NCI-H2107 treated with DMSO at 0.1 percent for 48 hours (cell line): ENCODE measurements around the gene ATF6.
"Not testable (repeated sequence)": the region's sequence is repeated elsewhere in the genome, so short reads cannot be mapped to it uniquely, and the experiment has no call there.

Source experiments
- DNase-seq: peaks from one replicate; lab custom pipeline; 2025; ENCODE audit not compliant: unreplicated experiment; lab: John Stamatoyannopoulos, UW

The ATF6 gene

GRCh38 chr1:161766102-161766981 is at the start of gene ATF6:
Gene ATF6 (plus strand): TSS chr1:161766320. CDS start chr1:161766361, 41 bp downstream.
- peak; percentile 95 for DNase-seq

- no peak for DNase-seq
Observed at GRCh38 chr1:161718559-161719324, 47.4 kb upstream of the ATF6 start.

GRCh38 chr1:161719325-161719611 is 46.9 kb upstream of the ATF6 start:
- DNase-seq = no peak

- DNase-seq = no peak
Observed at GRCh38 chr1:161720422-161720821, 45.7 kb upstream of the ATF6 start.

GRCh38 chr1:161720956-161721737 is 45.0 kb upstream of the ATF6 start, which contains the start of gene FCRLB:
Gene FCRLB (plus strand): TSS chr1:161721544. CDS start chr1:161722673, 1,129 bp downstream.
- no peak for DNase-seq

GRCh38 chr1:161721738-161722343 is 44.3 kb upstream of the ATF6 start:
- no peak for DNase-seq

- no peak for DNase-seq
Observed at GRCh38 chr1:161722406-161722805, 43.7 kb upstream of the ATF6 start.

GRCh38 chr1:161723459-161724141 is 42.5 kb upstream of the ATF6 start:
- no peak for DNase-seq

- not testable (repeated sequence) for DNase-seq
Observed at GRCh38 chr1:161725258-161725907, 40.7 kb upstream of the ATF6 start.

- no peak for DNase-seq
Observed at GRCh38 chr1:161725908-161726472, 40.1 kb upstream of the ATF6 start.

GRCh38 chr1:161726473-161727255 is 39.5 kb upstream of the ATF6 start:
- no peak for DNase-seq

GRCh38 chr1:161727256-161727924 is 38.7 kb upstream of the ATF6 start:
- no peak for DNase-seq

GRCh38 chr1:161728376-161729226 is 37.5 kb upstream of the ATF6 start:
- DNase-seq = no peak

- no peak for DNase-seq
Observed at GRCh38 chr1:161730050-161730564, 36.0 kb upstream of the ATF6 start.

- DNase-seq = no peak
Observed at GRCh38 chr1:161731241-161731640, 34.9 kb upstream of the ATF6 start.

GRCh38 chr1:161731981-161732718 is 34.0 kb upstream of the ATF6 start:
- DNase-seq = no peak
